COLO829 (cell line): ENCODE results near the gene GREM2.

Source experiments
- DNase-seq: peaks from one replicate; pipeline ENCODE4 v3.0.0; 2012; ENCODE audit warnings: low spot score

GREM2 gene

GRCh38 chr1:240611619-240612480 is at the start of gene GREM2:
Gene GREM2 (minus strand): TSS chr1:240612155. CDS start chr1:240493475, 118,680 bp downstream.
- no peak for DNase-seq

DNA sequence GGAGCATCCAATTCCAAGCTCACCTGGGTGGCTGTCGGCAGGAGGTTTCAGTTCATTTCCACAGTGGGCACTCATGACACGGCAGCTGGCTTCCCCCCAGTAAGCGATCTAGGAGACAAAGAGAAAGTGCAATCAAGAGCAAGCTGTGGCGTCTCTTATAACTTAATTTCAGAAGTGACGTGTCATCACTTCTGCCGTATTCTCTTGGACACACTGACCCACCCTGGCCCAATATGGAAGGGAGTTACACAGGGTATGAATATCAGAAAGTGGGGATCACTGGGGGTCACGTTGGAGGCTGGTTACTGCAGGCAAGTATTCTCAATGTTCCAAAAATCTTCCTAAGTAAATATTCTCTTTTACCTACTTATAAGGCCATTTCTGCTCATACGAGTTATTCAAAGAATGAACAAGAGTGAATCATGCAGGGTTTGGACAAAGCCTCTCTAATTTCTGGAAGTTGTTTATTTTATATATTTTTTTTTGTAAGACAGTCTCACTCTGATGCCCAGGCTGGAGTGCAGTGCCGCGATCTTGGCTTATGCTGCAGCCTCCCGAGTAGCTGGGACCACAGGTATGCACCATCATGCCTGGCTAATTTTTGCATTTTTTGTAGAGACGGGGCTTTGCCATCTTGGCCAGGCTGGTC is 46.5 kb upstream of the GREM2 start:
- DNase-seq = no peak

GRCh38 chr1:240656531-240656930 is 44.6 kb upstream of the GREM2 start:
- DNase-seq = no peak

DNA sequence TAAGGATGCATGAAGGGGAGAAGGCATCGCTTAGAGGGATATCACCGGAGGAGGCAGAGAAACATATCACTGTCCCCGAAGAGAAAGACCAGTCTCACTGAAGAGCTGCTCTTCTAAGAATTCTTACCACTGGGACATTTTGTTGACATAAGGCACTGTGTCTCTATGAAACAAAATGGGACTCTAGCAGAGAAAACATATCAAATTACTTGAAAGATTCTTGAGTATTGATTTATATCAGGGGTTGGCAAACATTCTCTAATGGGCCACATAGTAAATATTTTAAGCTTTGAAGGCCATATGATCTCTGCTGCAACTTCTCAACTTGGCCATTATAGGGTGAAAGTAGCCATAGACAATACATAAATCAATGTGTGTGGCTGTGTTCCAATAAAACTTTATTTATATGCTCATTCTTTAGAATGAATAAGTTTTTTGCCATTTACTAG is 41.0 kb upstream of the GREM2 start:
- no peak for DNase-seq

GRCh38 chr1:240652549-240652948 is 40.6 kb upstream of the GREM2 start:
- no peak for DNase-seq

GRCh38 chr1:240650877-240651276 is 38.9 kb upstream of the GREM2 start:
- no peak for DNase-seq

- no peak for DNase-seq
Observed at GRCh38 chr1:240649733-240650721, 38.1 kb upstream of the GREM2 start.

DNA sequence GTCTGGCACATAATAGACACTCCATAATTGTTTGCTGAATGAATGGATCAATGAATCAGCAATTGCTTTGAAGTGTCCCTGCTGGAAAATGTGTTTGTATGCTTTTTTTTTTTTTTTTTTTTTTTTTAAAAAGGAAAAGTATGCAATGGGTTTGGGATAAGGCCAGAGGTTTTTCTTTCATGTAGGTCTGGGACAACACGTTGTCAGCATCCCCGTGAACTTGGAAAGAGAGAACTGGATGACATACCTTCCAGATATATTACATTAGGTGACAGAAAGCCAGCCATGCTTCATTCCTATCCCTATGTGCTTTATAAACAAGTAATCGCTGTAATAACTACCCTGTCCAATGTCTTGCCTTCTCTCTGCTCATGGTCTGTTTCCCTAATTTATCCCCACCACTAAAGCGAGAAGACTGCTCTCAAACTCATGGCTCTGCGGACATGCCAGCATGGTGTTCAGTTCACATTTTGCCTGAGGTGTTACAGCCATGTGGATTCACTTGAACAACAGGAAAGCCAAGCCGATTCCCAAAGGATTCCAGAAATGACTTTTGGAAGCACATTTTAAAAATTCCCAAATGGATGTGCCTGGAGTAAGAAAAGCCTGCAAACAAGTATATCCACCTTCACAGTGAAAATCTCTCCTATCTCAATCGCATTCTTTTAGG is 34.8 kb upstream of the GREM2 start:
- DNase-seq = no peak

GRCh38 chr1:240644732-240645131 is 32.8 kb upstream of the GREM2 start:
- no peak for DNase-seq

DNA sequence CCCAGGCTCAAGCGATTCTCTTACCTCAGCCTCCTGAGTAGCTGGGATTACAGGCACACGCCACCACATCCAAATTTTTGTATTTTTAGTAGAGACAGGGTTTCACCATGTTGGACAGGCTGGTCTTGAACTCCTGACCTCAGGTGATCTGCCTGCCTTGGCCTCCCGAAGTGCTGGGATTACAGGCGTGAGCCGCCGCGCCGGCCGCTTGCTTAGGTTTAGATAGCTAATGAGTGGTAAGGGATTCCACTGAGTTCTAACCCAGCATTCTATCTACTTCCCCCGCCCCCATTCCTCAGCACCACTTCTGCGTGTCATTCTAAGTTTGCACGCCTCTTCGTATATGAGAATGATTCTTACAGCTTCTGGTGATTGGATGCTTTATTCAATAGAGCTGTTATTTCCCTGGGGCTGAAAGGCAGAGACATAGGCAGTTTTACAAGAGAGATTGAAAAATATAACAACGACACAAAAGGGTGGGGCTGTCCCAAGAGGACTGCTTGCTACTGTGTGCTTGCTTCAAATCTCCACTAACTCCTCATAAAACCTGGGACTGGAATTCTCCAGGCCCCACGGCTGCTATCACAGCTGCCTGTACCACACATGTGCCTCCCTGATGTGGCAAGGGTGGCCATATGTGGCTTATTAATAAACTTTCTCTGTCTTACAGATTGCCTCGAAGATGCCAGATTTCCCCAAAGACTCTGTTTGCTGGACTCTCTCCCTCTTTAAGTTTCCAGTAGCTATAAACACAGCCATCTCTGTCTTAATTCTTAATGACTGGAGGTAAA is 23.7 kb upstream of the GREM2 start:
- DNase-seq = no peak

DNA sequence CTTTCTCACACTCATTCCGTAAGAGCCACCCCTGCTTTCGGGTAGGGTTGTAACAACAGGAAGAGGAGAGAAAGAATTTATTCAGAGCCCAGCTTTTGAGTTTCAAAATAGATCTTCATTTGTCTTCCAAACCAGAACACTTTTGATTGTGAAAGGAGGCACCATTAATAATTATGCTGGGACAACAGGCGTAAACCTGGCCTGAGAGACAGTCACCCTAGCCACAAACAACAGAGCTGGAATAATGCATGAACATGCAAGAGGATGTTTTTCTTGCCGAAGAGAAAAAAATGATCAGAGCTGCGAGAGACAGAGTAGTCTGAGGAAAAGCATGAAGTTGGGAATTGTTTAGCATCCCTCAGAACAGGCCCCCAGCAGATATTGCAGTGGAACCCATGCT is 18.5 kb upstream of the GREM2 start:
- no peak for DNase-seq

DNA sequence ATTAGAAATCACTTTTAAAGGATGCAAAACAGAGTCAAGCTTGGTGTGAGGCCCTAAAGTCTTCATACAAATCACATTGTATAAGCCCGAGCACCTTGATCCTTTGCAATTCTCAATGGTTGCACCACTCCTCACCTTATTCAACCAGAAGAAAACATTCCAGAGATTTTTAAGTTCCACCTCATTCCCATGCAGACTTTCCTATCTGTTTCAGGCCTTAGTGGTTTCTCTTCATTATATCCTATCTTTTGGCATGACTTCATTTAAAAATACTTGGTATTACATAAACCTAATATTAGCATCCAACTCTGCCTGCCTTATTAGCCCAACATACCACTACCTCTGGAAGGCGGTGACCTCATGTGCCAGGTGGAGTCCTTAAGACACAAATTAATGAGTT is 9.3 kb upstream of the GREM2 start:
- DNase-seq = no peak

GRCh38 chr1:240619906-240620621 is 8.1 kb upstream of the GREM2 start:
- DNase-seq = no peak

DNA sequence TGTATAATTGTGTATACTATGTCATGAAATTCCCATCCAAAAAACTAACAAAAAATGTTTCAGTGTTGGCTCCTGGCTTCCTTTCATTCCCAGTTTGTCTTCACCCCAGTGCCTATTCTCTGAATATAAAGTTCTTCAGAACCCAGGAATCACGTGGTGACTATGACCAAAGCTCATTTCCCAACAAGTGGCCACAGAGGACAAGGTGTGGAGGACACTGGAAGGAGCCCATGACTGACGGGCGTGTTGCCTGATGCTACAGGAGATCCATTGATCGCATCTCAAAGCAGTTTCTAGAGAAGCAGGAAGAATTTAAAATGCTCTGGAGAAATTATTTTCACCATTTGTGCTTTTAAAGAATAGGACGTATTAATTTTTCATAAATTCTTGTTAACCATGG is 7.4 kb upstream of the GREM2 start:
- DNase-seq = no peak

DNA sequence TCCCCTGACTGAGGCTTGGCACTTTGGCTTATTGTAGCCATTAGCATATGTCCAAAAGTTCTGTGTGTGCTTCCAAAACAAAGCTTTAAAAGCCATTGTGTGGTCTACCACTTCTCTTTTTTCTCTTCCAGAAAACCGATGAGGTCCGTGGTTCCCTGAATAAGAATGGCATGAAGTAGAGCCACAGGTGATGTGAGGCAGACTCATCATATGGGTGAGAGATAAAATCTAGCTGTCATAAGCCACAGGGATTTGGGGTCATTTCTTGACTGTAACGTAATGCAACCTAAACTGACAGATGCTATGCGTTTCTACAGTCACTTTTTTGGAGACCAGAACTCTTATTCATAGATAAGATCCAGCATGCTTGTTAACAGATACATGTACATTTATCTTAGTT is 7.0 kb upstream of the GREM2 start:
- no peak for DNase-seq

GRCh38 chr1:240616018-240616417 is 4.1 kb upstream of the GREM2 start:
- no peak for DNase-seq

GRCh38 chr1:240613356-240614142 is 1.6 kb upstream of the GREM2 start:
- no peak for DNase-seq

DNA sequence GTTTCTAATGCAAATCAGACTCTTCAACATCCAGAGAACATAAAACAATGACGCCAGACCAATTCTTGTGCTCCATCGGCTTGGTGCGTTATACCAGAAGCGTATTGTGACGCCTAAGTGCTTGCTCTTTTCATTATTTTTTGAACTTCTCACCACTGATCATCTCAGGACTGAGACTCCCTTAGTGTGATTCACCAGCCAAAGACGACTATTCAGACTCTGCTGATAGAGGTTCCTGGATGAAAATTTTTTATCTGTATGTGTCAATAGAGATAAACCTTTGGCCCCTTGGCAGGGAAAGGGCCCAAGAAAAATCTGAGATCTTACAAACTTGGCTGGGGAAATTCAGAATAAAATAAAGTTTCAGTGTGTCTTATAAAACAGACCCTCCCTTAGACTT is 856 bp upstream of the GREM2 start:
- DNase-seq = no peak

GRCh38 chr1:240611228-240611618 is 732 bp downstream of the GREM2 start:
- no peak for DNase-seq
